A549 (cell line): ENCODE results near the gene S100A4. TPM values are rescaled to one million over a fixed set of nuclear protein-coding genes. Genes with fewer than 3 reads are reported as not detected.
"Not testable (repeated sequence)": the region's sequence is repeated elsewhere in the genome, so short reads cannot be mapped to it uniquely, and the experiment has no call there.

ENCODE experiments used
- ATAC-seq, 2 experiments: fragments of 200-7000 bp in 1 of 2; fragments of >200 bp in 1 of 2; cut with Nextera tagmentation in 1 of 2; cut with Tn5 transposase in 1 of 2; 3 replicates each; pipeline versions ENCODE4 v1.8.0 to v1.9.1; 2018 to 2020; ENCODE audit warnings: mild to moderate bottlenecking in 1 of 2, moderate library complexity in 1 of 2
- CTCF ChIA-PET: fragments of 300-600 bp; sonication (Branson Sonifier 250); formaldehyde crosslinking; extraction: SDS; loops from one replicate; lab custom pipeline; 2021; ENCODE audit warnings: antibody characterized with exemption, inconsistent platforms; lab: Yijun Ruan, JAX
- POLR2A ChIA-PET: fragments of 350-600 bp; formaldehyde crosslinking; extraction: SDS; loops from one replicate; lab custom pipeline; 2021; ENCODE audit warnings: antibody characterized with exemption, inconsistent platforms; lab: Yijun Ruan, JAX
- DNase-seq, 2 experiments: peaks; one replicate each; pipeline versions ENCODE4 v3.0.0 to v3.0.0-alpha.2; 2011 to 2016; ENCODE audit warnings: low read depth in 1 of 2, low spot score in 1 of 2
- FAIRE-seq: peaks from 2 replicates; lab custom pipeline; 2011; peaks lifted over from hg19 to GRCh38; lab: Jason Lieb, UNC
- H3K27ac ChIP-seq, 2 experiments: fragments of >200 bp; sonication (Bioruptor Twin); formaldehyde crosslinking; 3 replicates each; pipeline ENCODE4 v1.5.1; 2016 to 2017
- H3K4me1 ChIP-seq: fragments of >200 bp; sonication (Bioruptor Twin); formaldehyde crosslinking; 3 replicates; pipeline ENCODE4 v1.6.1; 2016
- H3K4me2 ChIP-seq: fragments of >200 bp; sonication (Bioruptor Twin); formaldehyde crosslinking; 3 replicates; pipeline ENCODE4 v1.6.1; 2016
- H3K4me3 ChIP-seq: fragments of >200 bp; sonication (Bioruptor Twin); formaldehyde crosslinking; 3 replicates; pipeline ENCODE4 v1.5.1; 2016
- H3K9me3 ChIP-seq: fragments of >200 bp; sonication (Bioruptor Twin); formaldehyde crosslinking; 3 replicates; pipeline ENCODE4 v1.6.1; 2016
- ATOH8 ChIP-seq: fragments of 250-450 bp; sonication (Bioruptor Pico); IDR thresholded peaks from 2 replicates; pipeline ENCODE4 v1.5.0; 2020; ENCODE audit warnings: low read depth, mild to moderate bottlenecking, moderate library complexity
- BCL3 ChIP-seq: fragments of >200 bp; sonication (Bioruptor Twin); formaldehyde crosslinking; IDR thresholded peaks from 3 replicates; pipeline ENCODE4 v1.6.1; 2016
- CBX2 ChIP-seq: fragments of 200-600 bp; sonication (generic); IDR thresholded peaks from 2 replicates; pipeline ENCODE4 v1.6.1; 2016; ENCODE audit warnings: low read depth, mild to moderate bottlenecking, borderline replicate concordance
- EHMT2 ChIP-seq: fragments of 200-600 bp; sonication (generic); IDR thresholded peaks from 2 replicates; pipeline ENCODE4 v1.6.1; 2016; ENCODE audit warnings: antibody characterized with exemption, low read depth, mild to moderate bottlenecking, moderate library complexity
- ELK1 ChIP-seq: fragments of 150-350 bp; IDR thresholded peaks from 2 replicates; pipeline ENCODE4 v1.6.1; 2014; ENCODE audit warnings: low read depth, mild to moderate bottlenecking, low read length
- FOSB ChIP-seq: fragments of 250-450 bp; sonication (Bioruptor Pico); IDR thresholded peaks from 2 replicates; pipeline ENCODE4 v1.5.0; 2020; ENCODE audit warnings: mild to moderate bottlenecking, moderate library complexity
- FOSL2 ChIP-seq, 2 experiments: fragments of 450-650 bp in 1 of 2; fragments of >200 bp in 1 of 2; sonication (Bioruptor Twin) in 1 of 2; formaldehyde crosslinking; IDR thresholded peaks; 2 replicates each; pipeline versions ENCODE4 v1.5.0 to v1.6.1; 2016 to 2020; ENCODE audit warnings: mild to moderate bottlenecking in 1 of 2, moderate library complexity in 1 of 2
- FOXS1 ChIP-seq: fragments of 250-450 bp; sonication (Bioruptor Pico); IDR thresholded peaks from 2 replicates; pipeline ENCODE4 v1.5.0; 2020; ENCODE audit warnings: mild to moderate bottlenecking, moderate library complexity
- HEYL ChIP-seq: fragments of 250-450 bp; sonication (Bioruptor Pico); IDR thresholded peaks from 2 replicates; pipeline ENCODE4 v1.8.0; 2021; ENCODE audit warnings: mild to moderate bottlenecking, moderate library complexity
- JUNB ChIP-seq: fragments of >200 bp; sonication (Bioruptor Twin); formaldehyde crosslinking; IDR thresholded peaks from 2 replicates; pipeline ENCODE4 v1.6.1; 2016
- NFE2L2 ChIP-seq: fragments of 150-350 bp; conservative IDR thresholded peaks from 2 replicates; pipeline ENCODE4 v1.6.1; 2014; ENCODE audit warnings: low read length
- PBX3 ChIP-seq: IDR thresholded peaks from 2 replicates; pipeline ENCODE4 v1.6.1; 2012
- POLR2A ChIP-seq: IDR thresholded peaks from 2 replicates; pipeline ENCODE4 v1.6.1; 2012; ENCODE audit warnings: mild to moderate bottlenecking, low read length
- POLR2AphosphoS2 ChIP-seq: conservative IDR thresholded peaks from 2 replicates; pipeline ENCODE4 v1.6.1; 2012; ENCODE audit warnings: low read length, improper control_type of control experiment, inconsistent platforms
- RAD21 ChIP-seq, 2 experiments: fragments of >200 bp in 1 of 2; sonication (Bioruptor Twin) in 1 of 2; formaldehyde crosslinking in 1 of 2; IDR thresholded peaks in 1 of 2; conservative IDR thresholded peaks in 1 of 2; 2 replicates in 1 of 2; 3 replicates in 1 of 2; pipeline ENCODE4 v1.6.1; 2012 to 2018; ENCODE audit warnings: inconsistent platforms in 1 of 2
- ZC3H11A ChIP-seq: fragments of 450-650 bp; IDR thresholded peaks from 2 replicates; pipeline ENCODE4 v1.6.1; 2014; ENCODE audit warnings: antibody characterized with exemption, mild to moderate bottlenecking
- ZNF302 ChIP-seq: fragments of 250-450 bp; sonication (Bioruptor Pico); IDR thresholded peaks from 2 replicates; pipeline ENCODE4 v1.9.0; 2021; ENCODE audit warnings: inconsistent platforms, mild to moderate bottlenecking, moderate library complexity
- WGBS: methylation state at CpG from one replicate; pipeline ENCODE4 v1.1.6; 2017; ENCODE audit errors: missing lambda C conversion rate; 5-methylcytosine and 5-hydroxymethylcytosine counted together
- polyA plus RNA-seq, 4 experiments: library from polyadenylated mRNA; depleted of rRNA in 3 of 4; stranded (reverse); fragments of >200 nt; fragmentation: RNase III in 1 of 4; extraction: RNeasy Plus Mini Kit Qiagen cat#74134 plus additional on column Dnase treatment in 1 of 4; gene quantifications; 2 replicates in 3 of 4; 3 replicates in 1 of 4; pipeline ENCODE4 v1.2.3, GENCODE V29; 2011 to 2017

S100A4 gene
- polyA plus RNA-seq, 2 of the 4 experiments (the other 2 are of a cell fraction): 590 to 2,584 TPM

GRCh38 chr1:153563483-153563901 lies 17.9 kb upstream of the S100A4 start:
- no peak for FAIRE-seq
- no peak for DNase-seq
- ATAC-seq: no peak
- ChIA-PET POLR2A (no interaction called here), CTCF (interaction anchor here (1.0 to 8.3 kb wide), 9 partner anchors 9 to 211 kb away, joined by 3 to 141 read pairs (median 8); partner anchors contain the start of genes S100A13, S100A3, S100A4 and S100A5)
- no peak for TF ChIP-seq ATOH8 (CRISPR knock-in tag)
- TF ChIP-seq POLR2A: no peak
- no peak for TF ChIP-seq ELK1
- TF ChIP-seq EHMT2: no peak
- no peak for TF ChIP-seq NFE2L2
- no peak for TF ChIP-seq BCL3
- TF ChIP-seq CBX2: no peak
- TF ChIP-seq POLR2AphosphoS2: no peak
- no peak for TF ChIP-seq ZC3H11A
- TF ChIP-seq HEYL (CRISPR knock-in tag): no peak
- TF ChIP-seq PBX3: no peak
- no peak for TF ChIP-seq FOSB
- WGBS: 84% methylated on average over 6 of the region's 6 CpGs
- H3K9me3 ChIP-seq: no peaks in the 10 kb centered on the region
- H3K4me3 ChIP-seq: no peak overlapping the region
- no peak overlapping the region for H3K4me2 ChIP-seq
- peak overlapping the region; percentile 97 to 100; a peak in 5 of 6 replicates for H3K27ac ChIP-seq
- H3K4me1 ChIP-seq: peaks cover 55% of the 10 kb centered on the region

GRCh38 chr1:153562021-153562420 lies 16.4 kb upstream of the S100A4 start:
- H3K27ac ChIP-seq: peak overlapping the region; percentile 26 to 40; a peak in 4 of 6 replicates
- H3K4me1 ChIP-seq: peaks cover 42% of the 10 kb centered on the region
- CTCF ChIA-PET: interaction anchor here (0.6 to 8.3 kb wide), 9 partner anchors 10 to 385 kb away, joined by 3 to 141 read pairs (median 4); partner anchors contain the start of genes DENND4B, S100A13, S100A3 and S100A4
- 98% methylated on average over 3 of the region's 3 CpGs for WGBS
- POLR2A ChIA-PET: interaction anchor here (1.6 kb wide), 1 partner anchor 16 kb away, joined by 5 read pairs; the partner anchor contains the start of gene S100A4
- H3K9me3 ChIP-seq, DNase-seq, H3K4me2 ChIP-seq, FAIRE-seq, H3K4me3 ChIP-seq, ATAC-seq: not testable (repeated sequence)

GRCh38 chr1:153561466-153561985 lies 15.9 kb upstream of the S100A4 start:
- no peak for DNase-seq
- Histone ChIP-seq H3K4me3 (no peak overlapping the region), H3K27ac (peak overlapping the region; percentile 26 to 40; a peak in 4 of 6 replicates), H3K9me3 (0 out of 3 replicates have a peak, but pooled peaks cover 4% of the 10 kb centered on the region), H3K4me1 (peaks cover 37% of the 10 kb centered on the region), H3K4me2 (no peak overlapping the region)
- POLR2A ChIA-PET: interaction anchor here (1.6 kb wide), 1 partner anchor 16 kb away, joined by 5 read pairs; the partner anchor contains the start of gene S100A4
- WGBS: 93% methylated on average over 3 of the region's 3 CpGs
- TF ChIP-seq RAD21 (conservative IDR thresholded peaks at IDR 0.05 in 1 of 2, IDR thresholded peaks at IDR 0.05 in 1 of 2) (no peak), NFE2L2 (no peak), JUNB (no peak), ZC3H11A (no peak), FOXS1 (CRISPR knock-in tag) (no peak), PBX3 (no peak), ZNF302 (no peak), FOSL2 (IDR thresholded peaks at IDR 0.05) (no peak), FOSL2 (CRISPR knock-in tag; IDR thresholded peaks at IDR 0.05) (no peak)
- FAIRE-seq: no peak
- CTCF ChIA-PET: interaction anchor here (0.6 to 8.3 kb wide), 9 partner anchors 11 to 385 kb away, joined by 3 to 141 read pairs (median 4); partner anchors contain the start of genes DENND4B, S100A13, S100A3 and S100A4
- ATAC-seq: no peak
